ENCODE results near the gene RBCK1. TPM values are rescaled to one million over a fixed set of nuclear protein-coding genes. Genes with fewer than 3 reads are reported as not detected.
"Not testable (repeated sequence)": the region's sequence is repeated elsewhere in the genome, so short reads cannot be mapped to it uniquely, and the experiment has no call there.

The RBCK1 gene
- total and polyA plus RNA-seq, 5 donors, result 42.1 to 52.4 (median 46.6) TPM

- intact Hi-C loops (cut with DNase I), result no loop called here
- Histone ChIP-seq H3K4me3 (ENCODE audit: low read length) (no peak overlapping the region), H3K9me3 (ENCODE audit: control insufficient read depth, low read length) (no peaks in the 10 kb centered on the region), H3K4me1 (ENCODE audit: control insufficient read depth, insufficient read depth, low read length) (no peaks in the 10 kb centered on the region), H3K27me3 (ENCODE audit: control insufficient read depth, insufficient read depth) (no peaks in the 10 kb centered on the region), H3K27ac (ENCODE audit: low read length) (no peak overlapping the region)
- ATAC-seq (no peak), DNase-seq (no peak)
- 88% methylated on average over 21 of the region's 21 CpGs for WGBS
Measured at GRCh38 chr20:388034-388994, 19.8 kb upstream of the RBCK1 start.

- intact Hi-C loops (cut with DNase I), result no loop called here
- Histone ChIP-seq H3K4me3 (ENCODE audit: low read length) (no peak overlapping the region), H3K4me1 (ENCODE audit: control insufficient read depth, insufficient read depth, low read length) (no peaks in the 10 kb centered on the region), H3K9me3 (ENCODE audit: control insufficient read depth, low read length) (no peaks in the 10 kb centered on the region), H3K27ac (ENCODE audit: low read length) (no peak overlapping the region), H3K27me3 (ENCODE audit: control insufficient read depth, insufficient read depth) (no peaks in the 10 kb centered on the region)
- WGBS, result 77% methylated on average over 6 of the region's 6 CpGs
- DNase-seq (no peak), ATAC-seq (no peak)
Measured at GRCh38 chr20:389220-389619, 18.9 kb upstream of the RBCK1 start.

DNA sequence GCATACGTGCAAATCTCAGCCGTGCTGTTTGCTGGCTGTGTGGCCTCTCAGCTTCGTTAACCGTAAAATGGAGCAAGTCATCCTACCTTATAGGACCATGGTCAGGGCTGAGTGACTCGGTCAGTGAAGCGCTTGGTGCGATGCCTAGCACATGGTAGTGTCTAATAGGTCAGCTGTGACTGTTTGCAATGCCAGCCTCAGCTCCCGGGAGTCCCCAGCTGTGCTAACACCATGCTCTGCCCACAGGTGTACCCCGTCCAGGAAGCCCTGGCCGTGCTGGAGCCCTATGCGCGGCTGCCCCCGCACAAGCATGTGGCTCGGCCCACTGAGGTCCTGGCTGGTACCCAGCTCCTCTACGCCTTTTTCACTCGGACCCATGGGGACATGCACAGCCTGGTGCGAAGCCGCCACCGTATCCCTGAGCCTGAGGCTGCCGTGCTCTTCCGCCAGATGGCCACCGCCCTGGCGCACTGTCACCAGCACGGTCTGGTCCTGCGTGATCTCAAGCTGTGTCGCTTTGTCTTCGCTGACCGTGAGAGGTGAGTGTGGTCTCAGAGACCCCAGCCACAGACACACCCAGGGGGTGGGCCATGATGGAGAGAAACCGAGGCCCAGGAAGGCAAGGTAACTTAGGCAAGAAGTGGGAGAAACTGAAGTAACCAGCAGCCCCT is 16.9 kb upstream of the RBCK1 start:
- H3K27me3 ChIP-seq (ENCODE audit: control insufficient read depth, insufficient read depth), result no peaks in the 10 kb centered on the region
- ATAC-seq, result no peak
- 94% methylated on average over 29 of the region's 29 CpGs for WGBS

DNA sequence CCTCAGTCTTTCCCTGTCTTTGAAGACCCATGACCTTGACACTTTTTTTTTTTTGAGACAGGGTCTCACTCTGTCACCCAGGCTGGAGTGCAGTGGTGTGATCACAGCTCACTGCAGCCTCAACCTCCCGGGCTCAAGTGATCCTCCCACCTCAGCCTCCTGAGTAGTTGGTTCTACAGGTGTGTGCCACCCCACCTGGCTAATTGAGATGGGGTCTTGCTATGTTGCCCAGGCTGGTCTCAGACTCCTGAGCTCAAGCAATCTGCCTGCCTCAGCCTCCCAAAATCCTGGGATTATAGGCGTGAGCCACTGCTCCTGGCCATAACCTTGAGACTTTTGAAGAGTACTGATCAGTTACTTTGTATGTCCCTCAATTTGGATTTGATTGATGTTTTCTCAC is 14.8 kb upstream of the RBCK1 start:
- H3K4me3 ChIP-seq (ENCODE audit: low read length); H3K27me3 ChIP-seq (ENCODE audit: control insufficient read depth, insufficient read depth); intact Hi-C loops (cut with DNase I); ATAC-seq; H3K27ac ChIP-seq (ENCODE audit: low read length); DNase-seq; H3K9me3 ChIP-seq (ENCODE audit: control insufficient read depth, low read length); H3K4me1 ChIP-seq (ENCODE audit: control insufficient read depth, insufficient read depth, low read length): not testable (repeated sequence)
- WGBS, result 94% methylated on average over 2 of the region's 2 CpGs

More for the DNA sequence above, 16.9 kb upstream of the RBCK1 start:
- Histone ChIP-seq H3K4me3 (ENCODE audit: low read length) (no peak overlapping the region), H3K27ac (ENCODE audit: low read length) (no peak overlapping the region), H3K9me3 (ENCODE audit: control insufficient read depth, low read length) (no peaks in the 10 kb centered on the region), H3K4me1 (ENCODE audit: control insufficient read depth, insufficient read depth, low read length) (no peaks in the 10 kb centered on the region)
- DNase-seq, result no peak
- intact Hi-C loops (cut with DNase I), result no loop called here

- DNase-seq (no peak), ATAC-seq (no peak)
- peak overlapping the region; percentile 1 for H3K27ac ChIP-seq (ENCODE audit: low read length)
- no peaks in the 10 kb centered on the region for H3K9me3 ChIP-seq (ENCODE audit: control insufficient read depth, low read length)
- H3K4me1 ChIP-seq (ENCODE audit: control insufficient read depth, insufficient read depth, low read length), result peaks cover 3% of the 10 kb centered on the region
- WGBS, result 91% methylated on average over 24 of the region's 24 CpGs
- H3K4me3 ChIP-seq (ENCODE audit: low read length), result no peak overlapping the region
- no peaks in the 10 kb centered on the region for H3K27me3 ChIP-seq (ENCODE audit: control insufficient read depth, insufficient read depth)
- intact Hi-C loops (cut with DNase I), result no loop called here
Measured at GRCh38 chr20:396252-396618, 11.9 kb upstream of the RBCK1 start.

- no peaks in the 10 kb centered on the region for H3K9me3 ChIP-seq (ENCODE audit: control insufficient read depth, low read length)
- peak overlapping the region; percentile 55 for H3K27ac ChIP-seq (ENCODE audit: low read length)
Measured at GRCh38 chr20:396619-397431, 11.3 kb upstream of the RBCK1 start.

DNA sequence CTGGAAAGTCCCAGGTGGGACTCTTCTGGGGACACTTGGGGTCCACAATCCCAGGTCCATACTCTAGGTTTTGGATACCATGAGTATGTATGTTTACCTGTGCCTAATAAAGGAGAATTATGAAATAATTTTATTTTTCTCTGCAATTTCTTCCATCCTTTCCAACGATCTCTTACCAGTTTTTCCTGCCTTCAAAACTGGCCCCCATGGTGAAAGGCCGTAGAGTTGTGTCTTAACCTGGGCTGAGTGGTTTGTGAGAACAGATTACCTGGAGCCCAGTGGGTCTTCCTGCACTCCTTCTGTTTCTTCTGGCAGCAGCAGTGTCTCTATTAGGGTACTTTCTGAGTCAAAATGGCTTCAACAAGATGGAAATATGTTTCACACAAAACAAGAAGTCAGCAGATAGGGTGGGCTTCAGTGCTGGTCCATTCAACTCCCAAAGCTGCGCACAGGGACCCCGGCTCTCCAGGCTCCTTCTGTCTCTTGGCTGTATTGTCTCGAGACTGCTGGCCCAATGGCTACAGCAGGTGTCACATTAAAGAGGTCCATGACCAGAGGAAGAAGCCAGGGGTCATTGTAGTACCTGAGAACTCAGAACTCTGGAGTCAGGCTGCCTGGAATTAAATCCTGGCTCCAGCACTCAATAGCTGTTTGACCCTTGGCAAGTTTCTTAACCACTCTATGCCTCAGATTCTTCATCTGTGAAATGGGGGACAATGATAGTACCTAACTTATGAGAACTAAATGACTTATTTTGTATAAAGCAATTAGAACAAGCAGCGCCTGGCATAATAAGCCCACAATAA is 10.5 kb upstream of the RBCK1 start:
- no peak overlapping the region for H3K4me3 ChIP-seq (ENCODE audit: low read length)
- H3K27me3 ChIP-seq (ENCODE audit: control insufficient read depth, insufficient read depth), result no peaks in the 10 kb centered on the region
- H3K27ac ChIP-seq (ENCODE audit: low read length), result peak overlapping the region; percentile 55
- ATAC-seq, result no peak
- no peaks in the 10 kb centered on the region for H3K9me3 ChIP-seq (ENCODE audit: control insufficient read depth, low read length)
- 87% methylated on average over 6 of the region's 6 CpGs for WGBS
- H3K4me1 ChIP-seq (ENCODE audit: control insufficient read depth, insufficient read depth, low read length), result peaks cover 3% of the 10 kb centered on the region
- DNase-seq, result no peak
- intact Hi-C loops (cut with DNase I), result no loop called here

More at GRCh38 chr20:396619-397431, 11.3 kb upstream of the RBCK1 start:
- 76% methylated on average over 4 of the region's 4 CpGs for WGBS
- no peaks in the 10 kb centered on the region for H3K27me3 ChIP-seq (ENCODE audit: control insufficient read depth, insufficient read depth)
- no peak overlapping the region for H3K4me3 ChIP-seq (ENCODE audit: low read length)
- peaks cover 3% of the 10 kb centered on the region for H3K4me1 ChIP-seq (ENCODE audit: control insufficient read depth, insufficient read depth, low read length)
- peak; percentile 61 to 80 for ATAC-seq
- intact Hi-C loops (cut with DNase I), result no loop called here
- no peak for DNase-seq

GRCh38 chr20:399182-399707 is 8.9 kb upstream of the RBCK1 start:
- intact Hi-C loops (cut with DNase I), result no loop called here
- Histone ChIP-seq H3K27me3 (ENCODE audit: control insufficient read depth, insufficient read depth) (no peaks in the 10 kb centered on the region), H3K9me3 (ENCODE audit: control insufficient read depth, low read length) (no peaks in the 10 kb centered on the region), H3K4me1 (ENCODE audit: control insufficient read depth, insufficient read depth, low read length) (peaks cover 3% of the 10 kb centered on the region), H3K27ac (ENCODE audit: low read length) (no peak overlapping the region), H3K4me3 (ENCODE audit: low read length) (no peak overlapping the region)
- DNase-seq (peak in 1 of 3 donors; percentile 30), ATAC-seq (no peak)
- WGBS, result 94% methylated on average over 9 of the region's 9 CpGs

DNA sequence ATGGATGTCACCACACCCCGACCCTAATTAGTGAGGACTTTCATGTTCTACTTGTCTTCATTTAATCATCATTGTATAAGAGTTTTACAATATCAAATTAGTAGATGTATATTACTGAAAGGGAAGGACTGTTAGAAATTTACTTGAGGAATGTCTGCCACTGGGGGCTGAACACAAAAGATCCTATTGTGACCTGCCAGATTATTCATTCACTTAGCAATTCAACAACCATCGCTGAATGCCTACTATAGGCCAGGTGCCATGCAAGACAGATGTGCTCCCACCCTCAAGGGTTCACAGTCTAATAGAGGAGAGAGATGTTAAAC is 8.0 kb upstream of the RBCK1 start:
- Histone ChIP-seq H3K4me3 (ENCODE audit: low read length) (no peak overlapping the region), H3K4me1 (ENCODE audit: control insufficient read depth, insufficient read depth, low read length) (peaks cover 3% of the 10 kb centered on the region), H3K27me3 (ENCODE audit: control insufficient read depth, insufficient read depth) (no peaks in the 10 kb centered on the region), H3K27ac (ENCODE audit: low read length) (no peak overlapping the region), H3K9me3 (ENCODE audit: control insufficient read depth, low read length) (no peaks in the 10 kb centered on the region)
- DNase-seq (no peak), ATAC-seq (no peak)
- 63% methylated on average over 2 of the region's 2 CpGs for WGBS
- intact Hi-C loops (cut with DNase I), result no loop called here

All from right cardiac atrium (tissue), 5 donors.